ENCODE data around the gene MSH6.

Gene MSH6

GRCh38 chr2:47838249-47838648 is 55.3 kb downstream of the MSH6 start:
- Histone ChIP-seq H3K79me2 (ENCODE audit: control insufficient read depth, insufficient read depth, low read length, poor library complexity) (peaks cover 3% of the 10 kb centered on the region), H4K8ac (ENCODE audit: low read depth, low read length) (no peak overlapping the region), H2BK5ac (ENCODE audit: low read depth, low read length, poor library complexity) (no peak overlapping the region), H3K14ac (ENCODE audit: low read length) (no peak overlapping the region), H3K4me2 (ENCODE audit: low read length) (no peak overlapping the region), H4K12ac (ENCODE audit: low read depth, low read length) (no peak overlapping the region), H2AFZ (ENCODE audit: insufficient read depth, low read length, poor library complexity) (no peak overlapping the region), H3K9ac (ENCODE audit: low read length) (no peak overlapping the region), H3K23ac (ENCODE audit: low read length) (no peak overlapping the region), H2BK120ac (ENCODE audit: insufficient read depth, low read length, poor library complexity) (no peak overlapping the region), H2AK5ac (ENCODE audit: low read length) (no peak overlapping the region), H3K27ac (ENCODE audit: low read depth, low read length) (no peak overlapping the region), H3K27me3 (ENCODE audit: insufficient read depth, low read length) (no peaks in the 10 kb centered on the region), H3K4ac (ENCODE audit: low read depth, low read length) (no peak overlapping the region), H2BK12ac (ENCODE audit: low read length) (no peak overlapping the region), H3K4me3 (ENCODE audit: low read depth, low read length) (no peak overlapping the region), H3K36me3 (ENCODE audit: control insufficient read depth in 1 of 2, insufficient read depth in 2 of 2, low read length in 2 of 2) (peaks cover 26 to 27% of the 10 kb centered on the region in 2 experiments), H3K18ac (ENCODE audit: low read length) (no peak overlapping the region), H3K9me3 (ENCODE audit: insufficient read depth, low read depth, low read length) (no peaks in the 10 kb centered on the region), H3K4me1 (ENCODE audit: control insufficient read depth in 1 of 2, insufficient read depth in 2 of 2, low read length in 2 of 2) (no peaks in the 10 kb centered on the region), H4K91ac (ENCODE audit: low read depth, low read length) (no peak overlapping the region), H3K79me1 (ENCODE audit: low read length) (no peaks in the 10 kb centered on the region)
- DNase-seq: no peak
- no CpG with 5 or more reads among the region's 1 CpG for WGBS (ENCODE audit: extremely low coverage, insufficient coverage, insufficient read length)

- H3K27ac ChIP-seq (ENCODE audit: low read depth, low read length): no peak overlapping the region
- H3K18ac ChIP-seq (ENCODE audit: low read length): no peak overlapping the region
- H2BK12ac ChIP-seq (ENCODE audit: low read length): no peak overlapping the region
- no peaks in the 10 kb centered on the region for H3K27me3 ChIP-seq (ENCODE audit: insufficient read depth, low read length)
- H3K4me3 ChIP-seq (ENCODE audit: low read depth, low read length): no peak overlapping the region
- no peak overlapping the region for H3K14ac ChIP-seq (ENCODE audit: low read length)
- no peak overlapping the region for H2AK5ac ChIP-seq (ENCODE audit: low read length)
- H3K9ac ChIP-seq (ENCODE audit: low read length): no peak overlapping the region
- H2AFZ ChIP-seq (ENCODE audit: insufficient read depth, low read length, poor library complexity): no peak overlapping the region
- H2BK120ac ChIP-seq (ENCODE audit: insufficient read depth, low read length, poor library complexity): no peak overlapping the region
- peaks cover 25% of the 10 kb centered on the region in 2 experiments for H3K36me3 ChIP-seq (ENCODE audit: control insufficient read depth in 1 of 2, insufficient read depth in 2 of 2, low read length in 2 of 2)
- H3K4ac ChIP-seq (ENCODE audit: low read depth, low read length): no peak overlapping the region
- H4K91ac ChIP-seq (ENCODE audit: low read depth, low read length): no peak overlapping the region
- no CpG with 5 or more reads among the region's 4 CpGs for WGBS (ENCODE audit: extremely low coverage, insufficient coverage, insufficient read length)
- H3K79me2 ChIP-seq (ENCODE audit: control insufficient read depth, insufficient read depth, low read length, poor library complexity): peaks cover 3% of the 10 kb centered on the region
- H3K23ac ChIP-seq (ENCODE audit: low read length): no peak overlapping the region
- no peak overlapping the region for H2BK5ac ChIP-seq (ENCODE audit: low read depth, low read length, poor library complexity)
- no peaks in the 10 kb centered on the region for H3K4me1 ChIP-seq (ENCODE audit: control insufficient read depth in 1 of 2, insufficient read depth in 2 of 2, low read length in 2 of 2)
- no peaks in the 10 kb centered on the region for H3K79me1 ChIP-seq (ENCODE audit: low read length)
- no peak overlapping the region for H3K4me2 ChIP-seq (ENCODE audit: low read length)
- H3K9me3 ChIP-seq (ENCODE audit: insufficient read depth, low read depth, low read length): no peaks in the 10 kb centered on the region
- H4K8ac ChIP-seq (ENCODE audit: low read depth, low read length): no peak overlapping the region
- no peak for DNase-seq
- H4K12ac ChIP-seq (ENCODE audit: low read depth, low read length): no peak overlapping the region
Observed at GRCh38 chr2:47838686-47839085, 55.7 kb downstream of the MSH6 start.

DNA sequence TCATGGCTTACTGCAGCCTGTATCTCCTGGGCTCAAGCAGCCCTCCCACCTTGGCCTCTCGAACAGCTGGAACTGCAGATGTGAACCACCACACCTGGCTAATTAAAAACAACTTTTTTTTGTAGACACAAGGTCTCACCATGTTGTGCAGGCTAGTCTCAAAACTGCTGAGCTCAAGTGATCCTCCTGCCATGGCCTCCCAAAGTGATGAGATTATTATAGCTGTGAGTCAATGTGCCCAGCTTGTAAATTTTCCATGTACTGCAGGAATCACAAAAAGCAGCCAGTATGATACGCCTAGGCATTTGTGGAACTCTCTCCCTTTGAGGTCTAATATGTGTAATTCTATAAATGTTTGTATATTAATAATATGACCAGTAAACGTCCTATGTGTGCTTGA is 59.9 kb downstream of the MSH6 start:
- no CpG with 5 or more reads among the region's 3 CpGs for WGBS (ENCODE audit: extremely low coverage, insufficient coverage, insufficient read length)

DNA sequence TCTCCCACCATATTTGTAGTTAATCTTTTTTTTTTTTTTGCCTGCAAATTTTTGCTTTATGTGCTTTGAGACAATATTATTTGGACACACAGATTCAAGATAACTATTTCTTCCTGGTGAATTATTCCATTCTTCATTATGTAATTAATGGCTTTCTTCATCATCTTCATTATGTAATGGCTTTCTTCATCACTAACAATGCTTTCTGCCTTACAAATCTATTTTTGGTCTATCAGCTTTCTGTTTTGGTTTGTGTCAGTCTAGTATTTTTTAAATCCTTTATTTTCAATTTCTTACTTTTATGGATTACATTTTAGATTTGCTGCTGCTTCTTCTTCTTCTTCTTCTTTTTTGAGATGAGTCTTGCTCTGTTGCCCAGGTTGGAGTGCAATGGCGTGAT is 60.5 kb downstream of the MSH6 start:
- DNase-seq: no peak
- no CpG with 5 or more reads among the region's 1 CpG for WGBS (ENCODE audit: extremely low coverage, insufficient coverage, insufficient read length)
- Histone ChIP-seq H2AK5ac (ENCODE audit: low read length) (no peak overlapping the region), H3K9ac (ENCODE audit: low read length) (no peak overlapping the region), H3K79me2 (ENCODE audit: control insufficient read depth, insufficient read depth, low read length, poor library complexity) (peaks cover 3% of the 10 kb centered on the region), H4K12ac (ENCODE audit: low read depth, low read length) (no peak overlapping the region), H2BK120ac (ENCODE audit: insufficient read depth, low read length, poor library complexity) (no peak overlapping the region), H3K9me3 (ENCODE audit: insufficient read depth, low read depth, low read length) (no peaks in the 10 kb centered on the region), H3K36me3 (ENCODE audit: control insufficient read depth in 1 of 2, insufficient read depth in 2 of 2, low read length in 2 of 2) (peaks cover 1 to 2% of the 10 kb centered on the region in 2 experiments), H4K91ac (ENCODE audit: low read depth, low read length) (no peak overlapping the region), H3K27ac (ENCODE audit: low read depth, low read length) (no peak overlapping the region), H3K4ac (ENCODE audit: low read depth, low read length) (no peak overlapping the region), H3K4me3 (ENCODE audit: low read depth, low read length) (no peak overlapping the region), H2BK5ac (ENCODE audit: low read depth, low read length, poor library complexity) (no peak overlapping the region), H3K27me3 (ENCODE audit: insufficient read depth, low read length) (no peaks in the 10 kb centered on the region), H3K79me1 (ENCODE audit: low read length) (no peaks in the 10 kb centered on the region), H3K18ac (ENCODE audit: low read length) (no peak overlapping the region), H3K14ac (ENCODE audit: low read length) (no peak overlapping the region), H3K4me1 (ENCODE audit: control insufficient read depth in 1 of 2, insufficient read depth in 2 of 2, low read length in 2 of 2) (no peaks in the 10 kb centered on the region), H2AFZ (ENCODE audit: insufficient read depth, low read length, poor library complexity) (no peak overlapping the region), H3K23ac (ENCODE audit: low read length) (no peak overlapping the region), H3K4me2 (ENCODE audit: low read length) (no peak overlapping the region), H2BK12ac (ENCODE audit: low read length) (no peak overlapping the region), H4K8ac (ENCODE audit: low read depth, low read length) (no peak overlapping the region)

More for the DNA sequence above, 59.9 kb downstream of the MSH6 start:
- Histone ChIP-seq H3K14ac (ENCODE audit: low read length) (no peak overlapping the region), H3K36me3 (ENCODE audit: control insufficient read depth in 1 of 2, insufficient read depth in 2 of 2, low read length in 2 of 2) (peaks cover 2 to 4% of the 10 kb centered on the region in 2 experiments), H2BK12ac (ENCODE audit: low read length) (no peak overlapping the region), H3K4me2 (ENCODE audit: low read length) (no peak overlapping the region), H3K4me3 (ENCODE audit: low read depth, low read length) (no peak overlapping the region), H3K18ac (ENCODE audit: low read length) (no peak overlapping the region), H2AFZ (ENCODE audit: insufficient read depth, low read length, poor library complexity) (no peak overlapping the region), H3K79me1 (ENCODE audit: low read length) (no peaks in the 10 kb centered on the region), H4K8ac (ENCODE audit: low read depth, low read length) (no peak overlapping the region), H3K4me1 (ENCODE audit: control insufficient read depth in 1 of 2, insufficient read depth in 2 of 2, low read length in 2 of 2) (no peaks in the 10 kb centered on the region), H3K27ac (ENCODE audit: low read depth, low read length) (no peak overlapping the region), H2BK5ac (ENCODE audit: low read depth, low read length, poor library complexity) (no peak overlapping the region), H3K9me3 (ENCODE audit: insufficient read depth, low read depth, low read length) (no peaks in the 10 kb centered on the region), H3K9ac (ENCODE audit: low read length) (no peak overlapping the region), H4K12ac (ENCODE audit: low read depth, low read length) (no peak overlapping the region), H3K23ac (ENCODE audit: low read length) (no peak overlapping the region), H3K79me2 (ENCODE audit: control insufficient read depth, insufficient read depth, low read length, poor library complexity) (peaks cover 3% of the 10 kb centered on the region), H2AK5ac (ENCODE audit: low read length) (no peak overlapping the region), H3K4ac (ENCODE audit: low read depth, low read length) (peak overlapping the region; percentile 52), H2BK120ac (ENCODE audit: insufficient read depth, low read length, poor library complexity) (no peak overlapping the region), H4K91ac (ENCODE audit: low read depth, low read length) (no peak overlapping the region), H3K27me3 (ENCODE audit: insufficient read depth, low read length) (no peaks in the 10 kb centered on the region)
- no peak for DNase-seq

All from trophoblast cell (in vitro differentiated cells and primary cell).